Stomach (tissue), 9 donors: ENCODE measurements around the gene MRC1. TPM values are rescaled to one million over a fixed set of nuclear protein-coding genes. Genes with fewer than 3 reads are reported as not detected.

ENCODE experiments used
- DNase-seq, 2 donors: peaks; one replicate each; pipeline versions ENCODE4 v3.0.0 to v3.0.0-alpha.2; 2013 to 2019
- H3K27ac ChIP-seq, 5 donors: fragments of 200-600 bp in 4 of 5; sonication (generic) in 4 of 5; one replicate each; pipeline ENCODE4 v1.5.1; 2013 to 2019; ENCODE audit warnings: mild to moderate bottlenecking in 1 of 5, moderate library complexity in 1 of 5
- H3K27me3 ChIP-seq, 3 donors: fragments of 200-600 bp; sonication (generic); one replicate each; pipeline ENCODE4 v1.5.1; 2017 to 2019; ENCODE audit warnings: mixed run types in 1 of 3
- H3K36me3 ChIP-seq, 4 donors: fragments of 200-600 bp; sonication (generic); 1 replicate in 3 of 4; 2 replicates in 1 of 4; pipeline ENCODE4 v1.5.1; 2016 to 2019
- H3K4me1 ChIP-seq, 4 donors: fragments of 200-600 bp; sonication (generic); one replicate each; pipeline ENCODE4 v1.5.1; 2016 to 2019
- H3K4me3 ChIP-seq, 4 donors: fragments of 200-600 bp; sonication (generic) in 3 of 4; one replicate each; pipeline ENCODE4 v1.5.1; 2016 to 2019; ENCODE audit warnings: mild to moderate bottlenecking in 1 of 4
- H3K9me3 ChIP-seq, 4 donors: fragments of 200-600 bp; sonication (generic); one replicate each; pipeline ENCODE4 v1.5.1; 2016 to 2019
- CTCF ChIP-seq, 7 experiments: fragments of 450-650 bp in 4 of 7; fragments of 200-600 bp in 3 of 7; sonication (generic) in 3 of 7; IDR thresholded peaks; one replicate each; pipeline ENCODE4 v1.5.1; 2016 to 2019; ENCODE audit warnings: antibody characterized with exemption in 7 of 7, control low read depth in 2 of 7, mild to moderate bottlenecking in 1 of 7
- EP300 ChIP-seq: sonication (generic); formaldehyde crosslinking; IDR thresholded peaks from one replicate; pipeline ENCODE4 v1.6.1; 2017; ENCODE audit warnings: antibody characterized with exemption
- POLR2A ChIP-seq, 4 donors: fragments of 450-650 bp; IDR thresholded peaks; one replicate each; pipeline ENCODE4 v1.6.1; 2016; ENCODE audit warnings: antibody characterized with exemption in 4 of 4, control low read depth in 2 of 4, mild to moderate bottlenecking in 1 of 4, moderate library complexity in 1 of 4
- POLR2AphosphoS5 ChIP-seq, 3 donors: sonication (generic); formaldehyde crosslinking; IDR thresholded peaks; one replicate each; pipeline ENCODE4 v1.6.1; 2016; ENCODE audit warnings: antibody characterized with exemption in 3 of 3
- WGBS, 5 donors: extraction: QIAGEN DNeasy Blood & Tissue Kit in 3 of 5; methylation state at CpG; one replicate each; pipeline versions ENCODE4 v1.1.5 to v1.1.7; 2013 to 2018; 5-methylcytosine and 5-hydroxymethylcytosine counted together
- intact Hi-C: fragments of 100-400 bp; cut with DNase I; formaldehyde crosslinking; loops from one replicate; pipeline ENCODE4 v1.15.1; 2023; ENCODE audit warnings: low total_unique reads
- polyA plus RNA-seq, 3 donors: library from polyadenylated mRNA; stranded (reverse); fragments of 200-250 nt; gene quantifications; one replicate each; pipeline ENCODE4 v1.2.3, GENCODE V29; 2013
- total RNA-seq, 5 donors: library from RNA; depleted of rRNA; stranded (reverse); fragments of >200 nt; gene quantifications; one replicate each; pipeline versions ENCODE4 v1.1.0 to v1.2.3, GENCODE V29; 2014 to 2016
- donor health status: healthy with polysubstance abuse.
- donor health status: Bipolar disorder and iron deficiency.
- donor health status: healthy.

Gene MRC1
- total and polyA plus RNA-seq, 8 donors: 1.9 to 50.3 (median 7.5) TPM

GRCh38 chr10:17833656-17834055, 24.5 kb downstream of the MRC1 start:
- H3K27me3 ChIP-seq: peaks cover 0 to 3% (median 2%) of the 10 kb centered on the region in 3 donors
- intact Hi-C loops: no loop called here
- peaks cover 5 to 26% (median 11%) of the 10 kb centered on the region in 4 donors for H3K4me1 ChIP-seq
- no peaks in the 10 kb centered on the region for H3K36me3 ChIP-seq
- 78 to 85% (median 82%) methylated on average over 6 of the region's 6 CpGs for WGBS, 5 donors
- no peak overlapping the region for H3K27ac ChIP-seq
- DNase-seq: no peak
- no peaks in the 10 kb centered on the region for H3K9me3 ChIP-seq
- no peak overlapping the region for H3K4me3 ChIP-seq
- TF ChIP-seq POLR2AphosphoS5 (IDR thresholded peaks at IDR 0.05) (no peak), CTCF (IDR thresholded peaks at IDR 0.05) (no peak), POLR2A (IDR thresholded peaks at IDR 0.05) (no peak), EP300 (no peak)

DNA sequence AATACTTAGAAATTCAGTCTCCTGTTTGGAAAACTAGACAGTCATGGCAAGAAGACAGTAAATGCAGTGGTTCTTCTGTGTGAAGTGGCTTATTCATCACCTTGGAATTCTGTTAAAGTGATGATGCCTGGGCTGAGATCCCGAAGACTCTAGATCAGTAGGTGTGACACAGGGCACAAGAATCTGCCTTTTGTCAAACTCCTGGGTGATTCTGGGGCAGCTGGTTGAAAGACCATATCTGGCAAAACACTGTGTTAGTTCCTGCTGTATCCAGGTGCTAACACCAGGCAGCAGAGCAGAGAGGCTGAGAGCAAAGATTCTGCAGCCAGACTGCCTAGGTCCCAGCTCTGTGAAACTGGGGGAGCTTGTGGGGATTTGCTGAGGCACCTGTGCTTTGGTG, 26.5 kb downstream of the MRC1 start:
- no peak overlapping the region for H3K27ac ChIP-seq
- H3K9me3 ChIP-seq: no peaks in the 10 kb centered on the region
- intact Hi-C loops: no loop called here
- no peak overlapping the region for H3K4me3 ChIP-seq
- WGBS, 5 donors: 53 to 73% (median 58%) methylated on average over 1 of the region's 1 CpG
- H3K4me1 ChIP-seq: peaks cover 5 to 26% (median 11%) of the 10 kb centered on the region in 4 donors
- peaks cover 0 to 3% (median 2%) of the 10 kb centered on the region in 3 donors for H3K27me3 ChIP-seq
- TF ChIP-seq CTCF (IDR thresholded peaks at IDR 0.05) (no peak), POLR2A (IDR thresholded peaks at IDR 0.05) (no peak), EP300 (no peak), POLR2AphosphoS5 (IDR thresholded peaks at IDR 0.05) (no peak)
- DNase-seq: no peak
- H3K36me3 ChIP-seq: no peaks in the 10 kb centered on the region

GRCh38 chr10:17836942-17837341, 27.8 kb downstream of the MRC1 start:
- peaks cover 0 to 3% (median 2%) of the 10 kb centered on the region in 3 donors for H3K27me3 ChIP-seq
- peak; percentile 61 to 68 for DNase-seq
- H3K9me3 ChIP-seq: no peaks in the 10 kb centered on the region
- 5 to 14% (median 7%) methylated on average over 8 of the region's 8 CpGs for whole genome bisulfite sequencing, 5 donors
- TF ChIP-seq CTCF (IDR thresholded peaks at IDR 0.05) (no peak), POLR2AphosphoS5 (IDR thresholded peaks at IDR 0.05) (peak in 2 of 3 donors; percentile 32 to 42)
- no peak overlapping the region for H3K27ac ChIP-seq
- peaks cover 5 to 26% (median 11%) of the 10 kb centered on the region in 4 donors for H3K4me1 ChIP-seq
- no peaks in the 10 kb centered on the region for H3K36me3 ChIP-seq
- intact Hi-C loops: no loop called here
- peak overlapping the region in 2 of 4 donors; percentile 2 to 14 for H3K4me3 ChIP-seq

- intact Hi-C loops: no loop called here
- Histone ChIP-seq H3K36me3 (no peaks in the 10 kb centered on the region), H3K27ac (no peak overlapping the region), H3K9me3 (no peaks in the 10 kb centered on the region), H3K27me3 (peaks cover 0 to 3% (median 2%) of the 10 kb centered on the region in 3 donors), H3K4me3 (no peak overlapping the region), H3K4me1 (peaks cover 5 to 26% (median 11%) of the 10 kb centered on the region in 4 donors)
- TF ChIP-seq CTCF (IDR thresholded peaks at IDR 0.05) (no peak), EP300 (no peak), POLR2AphosphoS5 (IDR thresholded peaks at IDR 0.05) (no peak), POLR2A (IDR thresholded peaks at IDR 0.05) (no peak)
- peak in 1 of 2 donors; percentile 13 for DNase-seq
- WGBS, 5 donors: 44 to 63% (median 54%) methylated on average over 9 of the region's 9 CpGs
Measured at GRCh38 chr10:17838080-17838648, 29.0 kb downstream of the MRC1 start.
